OCI-LY1 (cell line): ENCODE results near the gene ZNF74.

Experiments
- H2AFZ ChIP-seq: fragments of 200-600 bp; sonication (generic), shearing (Covaris generic); 2 replicates; pipeline ENCODE4 v1.6.0; 2014; ENCODE audit warnings: antibody characterized with exemption, mild to moderate bottlenecking, low read length
- H3F3A ChIP-seq: fragments of 200-600 bp; sonication (generic), shearing (Covaris generic); 2 replicates; pipeline ENCODE4 v1.6.0; 2014; ENCODE audit warnings: mild to moderate bottlenecking, antibody characterized with exemption, low read length, moderate library complexity; ENCODE audit not compliant: insufficient read depth
- H3K27ac ChIP-seq: fragments of 200-600 bp; sonication (generic); 2 replicates; pipeline ENCODE4 v1.5.1; 2014; ENCODE audit warnings: low read length, mixed run types, mild to moderate bottlenecking, low read depth; ENCODE audit not compliant: poor library complexity, severe bottlenecking
- H3K27me3 ChIP-seq: fragments of 200-600 bp; sonication (generic); 2 replicates; pipeline ENCODE4 v1.6.0; 2014; ENCODE audit warnings: antibody characterized with exemption, mild to moderate bottlenecking, low read length, moderate library complexity; ENCODE audit not compliant: insufficient read depth
- H3K36me3 ChIP-seq: fragments of 200-600 bp; sonication (generic); 2 replicates; pipeline ENCODE4 v1.6.1; 2014; ENCODE audit warnings: mild to moderate bottlenecking, antibody characterized with exemption, low read length, moderate library complexity, mixed read lengths; ENCODE audit not compliant: insufficient read depth
- H3K4me1 ChIP-seq: fragments of 200-600 bp; sonication (generic); 2 replicates; pipeline ENCODE4 v1.5.1; 2014; ENCODE audit warnings: mild to moderate bottlenecking, low read length, moderate library complexity; ENCODE audit not compliant: insufficient read depth, severe bottlenecking
- H3K4me2 ChIP-seq: fragments of 200-600 bp; sonication (generic), shearing (Covaris generic); 2 replicates; pipeline ENCODE4 v1.6.1; 2014; ENCODE audit warnings: low read length
- H3K4me3 ChIP-seq: fragments of 200-600 bp; sonication (generic); 2 replicates; pipeline ENCODE4 v1.5.1; 2014; ENCODE audit warnings: low read length, low read depth, mild to moderate bottlenecking, mixed read lengths; ENCODE audit not compliant: poor library complexity, severe bottlenecking
- H3K79me2 ChIP-seq: fragments of 200-600 bp; shearing (Covaris generic); 2 replicates; pipeline ENCODE4 v1.6.1; 2016; ENCODE audit warnings: mixed run types, low read length, mixed read lengths; ENCODE audit not compliant: insufficient read depth
- H3K9ac ChIP-seq: fragments of 200-600 bp; sonication (generic), shearing (Covaris generic); 2 replicates; pipeline ENCODE4 v1.6.1; 2014; ENCODE audit warnings: mild to moderate bottlenecking, low read length, mixed read lengths
- H3K9me2 ChIP-seq: fragments of 200-600 bp; sonication (generic), shearing (Covaris generic); 2 replicates; pipeline ENCODE4 v1.6.1; 2014; ENCODE audit warnings: low read depth, mild to moderate bottlenecking, low read length, mixed read lengths
- H3K9me3 ChIP-seq: fragments of 200-600 bp; shearing (Covaris generic); 2 replicates; pipeline ENCODE4 v1.6.1; 2014; ENCODE audit warnings: low read length, mixed read lengths
- H4K20me1 ChIP-seq: fragments of 200-600 bp; sonication (generic), shearing (Covaris generic); 2 replicates; pipeline ENCODE4 v1.6.0; 2016; ENCODE audit warnings: mild to moderate bottlenecking, low read length; ENCODE audit not compliant: insufficient read depth
- CTCF ChIP-seq: fragments of 200-600 bp; sonication (generic), shearing (Covaris generic); IDR thresholded peaks from 2 replicates; pipeline ENCODE4 v1.5.1; 2017; ENCODE audit warnings: mild to moderate bottlenecking, antibody characterized with exemption, low read length, moderate library complexity, mixed read lengths
- EZH2 ChIP-seq: fragments of 200-600 bp; sonication (generic), shearing (Covaris generic); IDR thresholded peaks from 2 replicates; pipeline ENCODE4 v1.8.0; 2017; ENCODE audit warnings: borderline replicate concordance, mixed run types, mild to moderate bottlenecking, antibody characterized with exemption, low read length, moderate library complexity, mixed read lengths

Gene ZNF74

DNA sequence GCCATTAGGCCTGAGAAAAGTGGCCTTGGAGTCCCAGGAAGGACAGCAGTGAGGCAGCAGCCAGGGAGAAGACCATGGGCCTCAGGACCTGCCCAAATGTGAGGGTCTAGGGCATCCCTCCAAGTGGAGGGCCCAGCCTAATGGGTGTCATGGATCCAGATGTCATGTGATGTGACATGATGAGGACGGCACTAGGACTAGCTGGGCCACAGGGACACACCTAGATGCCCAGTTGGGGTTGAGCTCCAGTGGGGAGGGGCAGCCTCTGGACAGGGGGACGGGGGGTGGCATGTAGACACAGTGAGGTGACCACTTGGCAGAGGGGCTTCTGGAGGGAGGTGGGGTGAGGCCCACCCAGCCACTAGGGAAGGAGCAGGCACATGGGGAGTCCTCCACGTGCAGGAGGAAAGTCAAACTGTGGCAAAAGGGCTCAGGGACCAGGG, 38.3 kb downstream of the ZNF74 start:
- H3K9me3 ChIP-seq: no peaks in the 10 kb centered on the region
- no peaks in the 10 kb centered on the region for H3K27me3 ChIP-seq
- no peaks in the 10 kb centered on the region for H3K79me2 ChIP-seq
- no peak overlapping the region for H3K4me2 ChIP-seq
- no peak overlapping the region for H2AFZ ChIP-seq
- no peaks in the 10 kb centered on the region for H3K9me2 ChIP-seq
- H3K36me3 ChIP-seq: no peaks in the 10 kb centered on the region
- H3K4me1 ChIP-seq: peaks cover 3% of the 10 kb centered on the region
- no peak for TF ChIP-seq CTCF
- no peak for TF ChIP-seq EZH2
- no peak overlapping the region for H3K4me3 ChIP-seq
- H3F3A ChIP-seq: no peaks in the 10 kb centered on the region
- H4K20me1 ChIP-seq: no peaks in the 10 kb centered on the region
- no peak overlapping the region for H3K27ac ChIP-seq
- no peak overlapping the region for H3K9ac ChIP-seq

GRCh38 chr22:20433191-20433590, 39.2 kb downstream of the ZNF74 start:
- Histone ChIP-seq H4K20me1 (no peaks in the 10 kb centered on the region), H3K4me2 (no peak overlapping the region), H3F3A (no peaks in the 10 kb centered on the region), H3K9me3 (no peaks in the 10 kb centered on the region), H3K4me3 (no peak overlapping the region), H3K79me2 (no peaks in the 10 kb centered on the region), H2AFZ (no peak overlapping the region), H3K9me2 (no peaks in the 10 kb centered on the region), H3K36me3 (no peaks in the 10 kb centered on the region), H3K9ac (no peak overlapping the region), H3K4me1 (peaks cover 3% of the 10 kb centered on the region), H3K27ac (no peak overlapping the region), H3K27me3 (no peaks in the 10 kb centered on the region)
- TF ChIP-seq EZH2: no peak
- TF ChIP-seq CTCF: no peak

- H3K9me3 ChIP-seq: no peaks in the 10 kb centered on the region
- no peak overlapping the region for H3K9ac ChIP-seq
- TF ChIP-seq EZH2 (no peak), CTCF (no peak)
- H2AFZ ChIP-seq: no peak overlapping the region
- H3K4me1 ChIP-seq: peaks cover 3% of the 10 kb centered on the region
- H3K27me3 ChIP-seq: no peaks in the 10 kb centered on the region
- no peaks in the 10 kb centered on the region for H3K36me3 ChIP-seq
- no peaks in the 10 kb centered on the region for H3K9me2 ChIP-seq
- H3K27ac ChIP-seq: no peak overlapping the region
- H3K79me2 ChIP-seq: no peaks in the 10 kb centered on the region
- no peak overlapping the region for H3K4me3 ChIP-seq
- no peaks in the 10 kb centered on the region for H4K20me1 ChIP-seq
- H3F3A ChIP-seq: no peaks in the 10 kb centered on the region
- H3K4me2 ChIP-seq: no peak overlapping the region
Measured at GRCh38 chr22:20433686-20434241, 39.8 kb downstream of the ZNF74 start.
